Panc1 (cell line): ENCODE measurements around the gene FRYL. TPM values are rescaled to one million over a fixed set of nuclear protein-coding genes. Genes with fewer than 3 reads are reported as not detected.

Source experiments
- ATAC-seq: fragments of 200-7000 bp; cut with Tn5 transposase; 2 replicates; pipeline ENCODE4 v1.9.1; 2020; ENCODE audit warnings: mild to moderate bottlenecking, moderate library complexity
- BruUV-seq: library from RNA; stranded (reverse); fragments of 400-500 nt; replicated peaks from 2 replicates; lab custom pipeline; 2021; lab: Mats Ljungman, UMichigan
- CTCF ChIA-PET: fragments of 300-600 bp; sonication (Branson Sonifier 250); formaldehyde crosslinking; loops from one replicate; lab custom pipeline; 2022; ENCODE audit warnings: antibody characterized with exemption; lab: Charles Lee
- POLR2A ChIA-PET: fragments of 300-600 bp; sonication (Branson Sonifier 250); formaldehyde crosslinking; loops from one replicate; lab custom pipeline; 2022; ENCODE audit warnings: antibody characterized with exemption; lab: Charles Lee
- DNase-seq: peaks from one replicate; pipeline ENCODE4 v3.0.0-alpha.2; 2010; ENCODE audit warnings: low read depth, low spot score
- H3K27ac ChIP-seq: 2 replicates; pipeline ENCODE4 v1.5.1; 2011; ENCODE audit warnings: mild to moderate bottlenecking, low read length, inconsistent platforms
- H3K27me3 ChIP-seq: fragments of 200-500 bp; sonication (Bioruptor generic); 2 replicates; pipeline ENCODE4 v1.6.0; 2014; ENCODE audit warnings: low read length, inconsistent platforms; ENCODE audit not compliant: control insufficient read depth, insufficient read depth
- H3K36me3 ChIP-seq: fragments of 200-500 bp; sonication (Bioruptor generic); 2 replicates; pipeline ENCODE4 v1.5.1; 2014; ENCODE audit warnings: inconsistent platforms, mild to moderate bottlenecking, low read length, moderate library complexity; ENCODE audit not compliant: control insufficient read depth, insufficient read depth
- H3K4me1 ChIP-seq: 2 replicates; pipeline ENCODE4 v1.5.1; 2011; ENCODE audit warnings: inconsistent platforms, mild to moderate bottlenecking, low read length, moderate library complexity; ENCODE audit not compliant: control insufficient read depth, insufficient read depth
- H3K4me3 ChIP-seq, 2 experiments: 2 replicates each; pipeline ENCODE4 v1.5.1; 2011 to 2012; ENCODE audit warnings: low read depth in 2 of 2, low read length in 2 of 2, mild to moderate bottlenecking in 2 of 2, inconsistent platforms in 1 of 2, moderate library complexity in 1 of 2
- H3K9me3 ChIP-seq: fragments of 200-500 bp; sonication (Bioruptor generic); 2 replicates; pipeline ENCODE4 v1.5.1; 2014; ENCODE audit warnings: low read depth, mild to moderate bottlenecking, inconsistent platforms, low read length, moderate library complexity; ENCODE audit not compliant: control insufficient read depth, insufficient read depth
- POLR2AphosphoS5 ChIP-seq: IDR thresholded peaks from 2 replicates; pipeline ENCODE4 v1.6.1; 2012; ENCODE audit warnings: mild to moderate bottlenecking, low read depth, low read length, moderate library complexity
- SIN3A ChIP-seq: IDR thresholded peaks from 2 replicates; pipeline ENCODE4 v1.6.1; 2012; ENCODE audit warnings: low read depth, mild to moderate bottlenecking, low read length, moderate library complexity, borderline replicate concordance; ENCODE audit not compliant: insufficient read depth
- TCF7L2 ChIP-seq: IDR thresholded peaks from 2 replicates; pipeline ENCODE4 v1.6.1; 2011; ENCODE audit warnings: mild to moderate bottlenecking, low read depth, low read length, inconsistent platforms
- in situ Hi-C: cut with HindIII; loops from 2 replicates; pipeline ENCODE4 v1.10.0; 2016; ENCODE audit warnings: low sequenced_read_pairs, low pct_unique_long_range_greater_than_20kb
- intact Hi-C: fragments of 100-400 bp; cut with micrococcal nuclease; formaldehyde crosslinking; loops from one replicate; pipeline ENCODE4 v1.10.0; 2022; ENCODE audit not compliant: unreplicated experiment
- total RNA-seq: library from RNA; stranded (reverse); gene quantifications from one replicate; pipeline ENCODE4 v1.2.1, GENCODE V29; 2021; ENCODE audit not compliant: unreplicated experiment
- TF ChIP-seq, protein P1 (sequence below): fragments of 450-650 bp; IDR thresholded peaks from 2 replicates; pipeline ENCODE4 v1.5.1; 2017; ENCODE audit warnings: mild to moderate bottlenecking
- TF ChIP-seq, protein P2 (sequence below), 2 experiments: IDR thresholded peaks; 2 replicates each; pipeline ENCODE4 v1.6.1; 2011 to 2012; ENCODE audit warnings: low read depth in 2 of 2, control low read depth in 1 of 2, low read length in 1 of 2, mild to moderate bottlenecking in 1 of 2, moderate library complexity in 1 of 2; ENCODE audit not compliant: insufficient read depth in 1 of 2

The FRYL gene
- total RNA-seq, 1 experiment from 2014 or later = 47.5 TPM

DNA sequence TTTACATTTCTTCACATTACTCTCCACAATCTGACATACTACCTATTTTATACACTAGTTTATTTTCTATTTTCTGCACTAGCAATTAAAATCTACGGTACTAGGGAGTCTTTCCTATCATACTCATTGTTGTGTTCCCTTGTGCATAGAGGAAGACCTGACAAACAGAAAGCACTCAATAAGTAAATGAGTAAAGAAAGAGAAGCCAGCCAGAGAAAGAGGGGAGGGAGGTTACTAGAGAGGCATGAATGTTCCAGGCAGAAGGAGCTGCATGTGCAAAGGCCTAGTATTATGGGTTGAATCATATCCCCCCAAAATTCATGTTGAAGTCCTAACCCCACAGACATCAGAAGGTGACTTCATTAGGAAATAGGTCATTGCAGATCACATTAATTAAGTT, 176.0 kb downstream of the FRYL start:
- intact Hi-C loops = no loop called here
- CTCF ChIA-PET = no interaction called here
- no peak for DNase-seq
- POLR2A ChIA-PET = no interaction called here
- H3K4me3 ChIP-seq = no peak overlapping the region
- no peak for ATAC-seq
- BruUV-seq = no TSS peak
- H3K27me3 ChIP-seq = no peaks in the 10 kb centered on the region
- in situ Hi-C loops = no loop called here
- TF ChIP-seq, protein P1, sequence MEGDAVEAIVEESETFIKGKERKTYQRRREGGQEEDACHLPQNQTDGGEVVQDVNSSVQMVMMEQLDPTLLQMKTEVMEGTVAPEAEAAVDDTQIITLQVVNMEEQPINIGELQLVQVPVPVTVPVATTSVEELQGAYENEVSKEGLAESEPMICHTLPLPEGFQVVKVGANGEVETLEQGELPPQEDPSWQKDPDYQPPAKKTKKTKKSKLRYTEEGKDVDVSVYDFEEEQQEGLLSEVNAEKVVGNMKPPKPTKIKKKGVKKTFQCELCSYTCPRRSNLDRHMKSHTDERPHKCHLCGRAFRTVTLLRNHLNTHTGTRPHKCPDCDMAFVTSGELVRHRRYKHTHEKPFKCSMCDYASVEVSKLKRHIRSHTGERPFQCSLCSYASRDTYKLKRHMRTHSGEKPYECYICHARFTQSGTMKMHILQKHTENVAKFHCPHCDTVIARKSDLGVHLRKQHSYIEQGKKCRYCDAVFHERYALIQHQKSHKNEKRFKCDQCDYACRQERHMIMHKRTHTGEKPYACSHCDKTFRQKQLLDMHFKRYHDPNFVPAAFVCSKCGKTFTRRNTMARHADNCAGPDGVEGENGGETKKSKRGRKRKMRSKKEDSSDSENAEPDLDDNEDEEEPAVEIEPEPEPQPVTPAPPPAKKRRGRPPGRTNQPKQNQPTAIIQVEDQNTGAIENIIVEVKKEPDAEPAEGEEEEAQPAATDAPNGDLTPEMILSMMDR = no peak
- TF ChIP-seq TCF7L2 (no peak), POLR2AphosphoS5 (no peak)
- TF ChIP-seq, protein P2, sequence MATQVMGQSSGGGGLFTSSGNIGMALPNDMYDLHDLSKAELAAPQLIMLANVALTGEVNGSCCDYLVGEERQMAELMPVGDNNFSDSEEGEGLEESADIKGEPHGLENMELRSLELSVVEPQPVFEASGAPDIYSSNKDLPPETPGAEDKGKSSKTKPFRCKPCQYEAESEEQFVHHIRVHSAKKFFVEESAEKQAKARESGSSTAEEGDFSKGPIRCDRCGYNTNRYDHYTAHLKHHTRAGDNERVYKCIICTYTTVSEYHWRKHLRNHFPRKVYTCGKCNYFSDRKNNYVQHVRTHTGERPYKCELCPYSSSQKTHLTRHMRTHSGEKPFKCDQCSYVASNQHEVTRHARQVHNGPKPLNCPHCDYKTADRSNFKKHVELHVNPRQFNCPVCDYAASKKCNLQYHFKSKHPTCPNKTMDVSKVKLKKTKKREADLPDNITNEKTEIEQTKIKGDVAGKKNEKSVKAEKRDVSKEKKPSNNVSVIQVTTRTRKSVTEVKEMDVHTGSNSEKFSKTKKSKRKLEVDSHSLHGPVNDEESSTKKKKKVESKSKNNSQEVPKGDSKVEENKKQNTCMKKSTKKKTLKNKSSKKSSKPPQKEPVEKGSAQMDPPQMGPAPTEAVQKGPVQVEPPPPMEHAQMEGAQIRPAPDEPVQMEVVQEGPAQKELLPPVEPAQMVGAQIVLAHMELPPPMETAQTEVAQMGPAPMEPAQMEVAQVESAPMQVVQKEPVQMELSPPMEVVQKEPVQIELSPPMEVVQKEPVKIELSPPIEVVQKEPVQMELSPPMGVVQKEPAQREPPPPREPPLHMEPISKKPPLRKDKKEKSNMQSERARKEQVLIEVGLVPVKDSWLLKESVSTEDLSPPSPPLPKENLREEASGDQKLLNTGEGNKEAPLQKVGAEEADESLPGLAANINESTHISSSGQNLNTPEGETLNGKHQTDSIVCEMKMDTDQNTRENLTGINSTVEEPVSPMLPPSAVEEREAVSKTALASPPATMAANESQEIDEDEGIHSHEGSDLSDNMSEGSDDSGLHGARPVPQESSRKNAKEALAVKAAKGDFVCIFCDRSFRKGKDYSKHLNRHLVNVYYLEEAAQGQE (IDR thresholded peaks at IDR 0.05; ENCODE audit: insufficient read depth in 1 of 2, low read depth in 2 of 2, low read length in 1 of 2) = no peak
- no peaks in the 10 kb centered on the region for H3K36me3 ChIP-seq
- H3K27ac ChIP-seq = no peak overlapping the region
- H3K9me3 ChIP-seq = no peaks in the 10 kb centered on the region
- no peaks in the 10 kb centered on the region for H3K4me1 ChIP-seq

DNA sequence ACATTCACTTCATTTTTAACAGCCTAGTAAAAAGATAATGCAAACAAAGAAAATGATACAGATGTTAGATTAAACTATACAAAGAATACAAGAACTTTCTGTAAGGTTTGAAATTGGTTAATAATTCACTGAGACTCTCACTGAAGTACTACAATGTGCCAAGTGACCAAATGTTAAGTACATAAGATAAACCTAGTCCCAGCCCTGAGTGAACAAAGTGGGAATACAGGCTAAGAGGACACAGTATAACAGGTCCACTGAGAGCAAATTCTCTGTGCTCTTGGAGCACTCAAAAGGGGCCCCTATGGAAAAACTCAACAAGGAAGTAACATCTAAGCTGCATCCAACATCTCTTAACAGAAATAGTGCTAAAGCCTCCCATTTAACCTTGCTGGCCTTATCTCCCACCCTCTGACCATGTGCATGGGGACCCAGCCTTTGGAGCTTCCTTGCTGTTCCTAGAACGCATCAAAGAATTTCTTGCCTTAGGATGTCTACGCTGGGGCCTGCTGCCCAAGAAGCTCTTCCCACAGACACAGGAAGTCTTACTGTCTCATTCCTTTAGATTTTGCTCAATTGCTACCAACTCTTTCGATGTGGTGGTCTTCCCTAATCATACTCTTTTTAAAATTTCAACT, 176.6 kb downstream of the FRYL start:
- CTCF ChIA-PET = no interaction called here
- BruUV-seq = no TSS peak
- no peaks in the 10 kb centered on the region; the same call in 1 of the 2 replicates for H3K36me3 ChIP-seq
- H3K27ac ChIP-seq = no peak overlapping the region
- H3K4me3 ChIP-seq = no peak overlapping the region
- TF ChIP-seq SIN3A = no peak
- no peak for TF ChIP-seq POLR2AphosphoS5
- TF ChIP-seq, protein P2 (IDR thresholded peaks at IDR 0.05; ENCODE audit: insufficient read depth in 1 of 2, low read depth in 2 of 2, low read length in 1 of 2) = no peak
- TF ChIP-seq, protein P1 = no peak
- TF ChIP-seq TCF7L2 = no peak
- in situ Hi-C loops (no loop called here), intact Hi-C loops (no loop called here)
- no peaks in the 10 kb centered on the region for H3K9me3 ChIP-seq
- no peaks in the 10 kb centered on the region for H3K27me3 ChIP-seq
- ATAC-seq (no peak), DNase-seq (no peak)
- POLR2A ChIA-PET = no interaction called here
- no peaks in the 10 kb centered on the region for H3K4me1 ChIP-seq
